ENCODE measurements around the gene FOXP1.

DNA sequence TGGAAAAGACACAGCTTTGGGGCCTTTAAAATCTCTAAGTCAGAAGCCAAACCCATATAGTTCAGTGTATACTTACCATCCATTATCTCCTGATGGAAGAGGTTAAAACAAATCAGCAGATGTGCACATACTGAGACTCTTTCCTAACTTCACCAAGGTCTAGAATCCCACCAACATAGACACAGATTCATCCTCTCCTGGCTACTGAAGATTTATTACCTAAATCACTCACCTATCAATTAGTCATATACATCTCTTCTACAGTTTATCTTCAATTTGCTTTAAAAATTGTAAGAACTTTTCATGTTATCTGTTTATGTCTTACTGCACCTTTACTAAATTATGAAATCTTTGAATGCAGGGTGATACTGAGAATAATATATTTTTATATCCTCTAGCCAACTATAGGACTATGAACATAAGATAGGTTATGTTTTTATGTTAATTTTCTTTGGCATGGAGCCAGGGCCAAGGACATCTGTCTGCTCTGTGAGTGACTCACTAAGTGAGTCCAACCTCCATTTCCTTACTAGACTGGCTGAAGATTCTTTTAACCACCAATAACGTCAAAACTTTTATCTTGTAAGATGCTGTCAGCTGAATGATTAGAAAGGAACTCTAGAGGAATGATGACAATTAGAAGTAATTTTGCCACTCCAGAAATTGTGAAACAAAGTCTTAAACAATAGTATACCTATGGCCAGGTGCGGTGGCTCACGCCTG lies 397.6 kb downstream of the FOXP1 start:
- TF ChIP-seq, protein P1, sequence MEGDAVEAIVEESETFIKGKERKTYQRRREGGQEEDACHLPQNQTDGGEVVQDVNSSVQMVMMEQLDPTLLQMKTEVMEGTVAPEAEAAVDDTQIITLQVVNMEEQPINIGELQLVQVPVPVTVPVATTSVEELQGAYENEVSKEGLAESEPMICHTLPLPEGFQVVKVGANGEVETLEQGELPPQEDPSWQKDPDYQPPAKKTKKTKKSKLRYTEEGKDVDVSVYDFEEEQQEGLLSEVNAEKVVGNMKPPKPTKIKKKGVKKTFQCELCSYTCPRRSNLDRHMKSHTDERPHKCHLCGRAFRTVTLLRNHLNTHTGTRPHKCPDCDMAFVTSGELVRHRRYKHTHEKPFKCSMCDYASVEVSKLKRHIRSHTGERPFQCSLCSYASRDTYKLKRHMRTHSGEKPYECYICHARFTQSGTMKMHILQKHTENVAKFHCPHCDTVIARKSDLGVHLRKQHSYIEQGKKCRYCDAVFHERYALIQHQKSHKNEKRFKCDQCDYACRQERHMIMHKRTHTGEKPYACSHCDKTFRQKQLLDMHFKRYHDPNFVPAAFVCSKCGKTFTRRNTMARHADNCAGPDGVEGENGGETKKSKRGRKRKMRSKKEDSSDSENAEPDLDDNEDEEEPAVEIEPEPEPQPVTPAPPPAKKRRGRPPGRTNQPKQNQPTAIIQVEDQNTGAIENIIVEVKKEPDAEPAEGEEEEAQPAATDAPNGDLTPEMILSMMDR (conservative IDR thresholded peaks at IDR 0.05 in 1 of 2, IDR thresholded peaks at IDR 0.05 in 1 of 2; ENCODE audit: extremely low read depth in 1 of 2, insufficient read depth in 1 of 2, low read depth in 1 of 2, low read length in 2 of 2): no peak
- TF ChIP-seq EZH2 (IDR thresholded peaks at IDR 0.05; ENCODE audit: borderline replicate concordance, low read length): no peak

Measured in mammary epithelial cell (primary cell).